ENCODE results near the gene RPH3AL. TPM values are rescaled to one million over a fixed set of nuclear protein-coding genes. Genes with fewer than 3 reads are reported as not detected.

RPH3AL gene
- total and polyA plus RNA-seq, 2 of the 8 experiments (the other 6 are each of a cell fraction or from before 2014, with no cell fraction given), result 5.6 to 5.8 TPM

- H3K27me3 ChIP-seq (replicated peaks in 1 of 4; ENCODE audit: control insufficient read depth in 3 of 4, extremely low read depth in 1 of 4, insufficient read depth in 3 of 4, low read length in 3 of 4), result peaks cover 0 to 8% (median 0%) of the 10 kb centered on the region in 4 experiments; a peak in 3 of 7 replicates
These were observed 63.2 kb downstream of the RPH3AL start for GRCh38 chr17:289409-289808.

More at GRCh38 chr17:289409-289808, 63.2 kb downstream of the RPH3AL start:
- DNase-seq (ENCODE audit: low read depth in 1 of 2, low spot score in 2 of 2) (no peak), FAIRE-seq (no peak)
- no peak overlapping the region for H3K14ac ChIP-seq (ENCODE audit: insufficient read length)
- H4K8ac ChIP-seq (ENCODE audit: extremely low read depth, insufficient read depth, low read length), result no peak overlapping the region
- WGBS, 2 experiments (ENCODE audit: extremely low coverage in 1 of 2, insufficient coverage in 1 of 2, insufficient read length in 1 of 2, insufficient replicate concordance in 2 of 2, low coverage in 1 of 2, low lambda C conversion rate in 2 of 2, missing lambda C conversion rate in 1 of 2), result 89% methylated on average over 18 of the region's 18 CpGs; no CpG with 5 or more reads in 1 of the 2 experiments
- H4K5ac ChIP-seq (ENCODE audit: insufficient read length, low read depth, low read length), result no peak overlapping the region
- no peak overlapping the region for H3K4me2 ChIP-seq (ENCODE audit: insufficient read depth in 1 of 2, low read depth in 2 of 2, low read length in 2 of 2)
- H3K23me2 ChIP-seq (ENCODE audit: low read depth, low read length), result no peaks in the 10 kb centered on the region
- no peaks in the 10 kb centered on the region for H3K79me1 ChIP-seq (ENCODE audit: low read depth, low read length)
- H3K4ac ChIP-seq (replicated peaks; ENCODE audit: insufficient read length, low read depth, low read length), result no peak overlapping the region
- no peak overlapping the region for H3K9ac ChIP-seq (replicated peaks in 1 of 4; ENCODE audit: extremely low read depth in 1 of 4, low read depth in 3 of 4, low read length in 3 of 4)
- H3K79me2 ChIP-seq (ENCODE audit: control insufficient read depth in 1 of 2, insufficient read depth in 2 of 2, low read length in 2 of 2), result no peaks in the 10 kb centered on the region
- TF ChIP-seq KDM1A (IDR thresholded peaks at IDR 0.05; ENCODE audit: borderline replicate concordance, low read length) (peak; percentile 43; the same call in 1 of the 2 replicates), SUZ12 (IDR thresholded peaks at IDR 0.05; ENCODE audit: low read length) (no peak)
- H2BK15ac ChIP-seq (ENCODE audit: low read length), result no peak overlapping the region
- no peak overlapping the region for H4K91ac ChIP-seq (replicated peaks; ENCODE audit: insufficient read length, low read length)
- H2AK5ac ChIP-seq (ENCODE audit: low read depth, low read length), result no peak overlapping the region
- no peak overlapping the region for H3K18ac ChIP-seq (ENCODE audit: extremely low read depth, low read length)
- no peaks in the 10 kb centered on the region for H4K20me1 ChIP-seq (replicated peaks in 1 of 2; ENCODE audit: control insufficient read depth in 1 of 2, insufficient read depth in 2 of 2, low read length in 2 of 2)
- no peaks in the 10 kb centered on the region for H3K36me3 ChIP-seq (ENCODE audit: control insufficient read depth in 2 of 4, insufficient read depth in 4 of 4, low read length in 3 of 4)
- H3K4me3 ChIP-seq (ENCODE audit: extremely low read depth in 1 of 4, insufficient read depth in 2 of 4, low read depth in 3 of 4, low read length in 4 of 4), result no peak overlapping the region
- POLR2A ChIA-PET (ENCODE audit: partially characterized antibody), result no interaction called here
- H2AFZ ChIP-seq (ENCODE audit: low read length), result no peak overlapping the region
- no peak overlapping the region for H2BK120ac ChIP-seq (replicated peaks; ENCODE audit: low read depth, low read length)
- no peak overlapping the region for H2BK5ac ChIP-seq (ENCODE audit: low read depth, low read length)
- H2BK12ac ChIP-seq (ENCODE audit: low read depth, low read length), result no peak overlapping the region
- H3K56ac ChIP-seq (replicated peaks; ENCODE audit: insufficient read length, low read depth, low read length), result no peak overlapping the region
- CTCF ChIA-PET (ENCODE audit: partially characterized antibody), result no interaction called here
- no peak overlapping the region for H3K27ac ChIP-seq (ENCODE audit: low read depth, low read length)
- H3K23ac ChIP-seq (ENCODE audit: insufficient read length), result no peak overlapping the region
- no peak overlapping the region for H2BK20ac ChIP-seq (ENCODE audit: low read length)
- peaks cover 0 to 9% (median 2%) of the 10 kb centered on the region in 4 experiments; a peak in 5 of 7 replicates for H3K4me1 ChIP-seq (replicated peaks in 1 of 4; ENCODE audit: control insufficient read depth in 3 of 4, insufficient read depth in 4 of 4, low read length in 3 of 4)
- H3K9me3 ChIP-seq (ENCODE audit: insufficient read depth in 2 of 2, low read depth in 1 of 2, low read length in 1 of 2), result no peaks in the 10 kb centered on the region

Measured in H1 (cell line).